Omental fat pad (tissue), 4 donors: ENCODE data around the gene TNFAIP8L3. TPM values are rescaled to one million over a fixed set of nuclear protein-coding genes. Genes with fewer than 3 reads are reported as not detected.
A peak's percentile ranks its signal among the peaks of the same experiment; 100 is the strongest.

ENCODE experiments used
- ATAC-seq: fragments of 150-250 bp; one replicate; pipeline ENCODE4 v1.9.1; 2016; ENCODE audit warnings: mild to moderate bottlenecking, moderate library complexity; ENCODE audit not compliant: low FRiP score
- DNase-seq: peaks from one replicate; pipeline ENCODE4 v3.0.0-alpha.2; 2019; ENCODE audit warnings: low spot score
- CTCF ChIP-seq, 3 donors: fragments of 450-650 bp; IDR thresholded peaks; one replicate each; pipeline ENCODE4 v1.5.1; 2016 to 2017; ENCODE audit warnings: antibody characterized with exemption in 3 of 3, mild to moderate bottlenecking in 3 of 3, moderate library complexity in 2 of 3
- total RNA-seq, 4 donors: library from RNA; depleted of rRNA; stranded (reverse); fragments of >200 nt; gene quantifications; one replicate each; pipeline ENCODE4 v1.1.0, GENCODE V29; 2016

Gene TNFAIP8L3
- total RNA-seq, 4 donors from 2014 or later, result 3.5 to 21.7 (median 7.0) TPM

GRCh38 chr15:51083641-51084166 lies 11.0 kb downstream of the TNFAIP8L3 start:
- no peak for ATAC-seq
- TF ChIP-seq CTCF (IDR thresholded peaks at IDR 0.05), result no peak
- no peak for DNase-seq

GRCh38 chr15:51082246-51082645 lies 12.5 kb downstream of the TNFAIP8L3 start:
- no peak for TF ChIP-seq CTCF (IDR thresholded peaks at IDR 0.05)
- DNase-seq (no peak), ATAC-seq (no peak)

- ATAC-seq, result no peak
- no peak for TF ChIP-seq CTCF (IDR thresholded peaks at IDR 0.05)
Measured at GRCh38 chr15:51080286-51080685, 14.4 kb downstream of the TNFAIP8L3 start.

GRCh38 chr15:51079226-51079625 lies 15.5 kb downstream of the TNFAIP8L3 start:
- no peak for ATAC-seq
- no peak for DNase-seq
- no peak for TF ChIP-seq CTCF (IDR thresholded peaks at IDR 0.05)

More at GRCh38 chr15:51080286-51080685, 14.4 kb downstream of the TNFAIP8L3 start:
- no peak for DNase-seq

- DNase-seq (peak; percentile 40), ATAC-seq (peak; percentile 88)
- TF ChIP-seq CTCF (IDR thresholded peaks at IDR 0.05), result no peak
Measured at GRCh38 chr15:51077221-51078153, 17.2 kb downstream of the TNFAIP8L3 start.

GRCh38 chr15:51076524-51077220 lies 18.0 kb downstream of the TNFAIP8L3 start:
- no peak for DNase-seq
- no peak for TF ChIP-seq CTCF (IDR thresholded peaks at IDR 0.05)
- ATAC-seq, result no peak
